ENCODE data around the gene ZBTB7C. TPM values are rescaled to one million over a fixed set of nuclear protein-coding genes. Genes with fewer than 3 reads are reported as not detected.

The ZBTB7C gene
- total RNA-seq, 2 experiments from 2014 or later: not detected

- H3K4me1 ChIP-seq (ENCODE audit: insufficient read depth, low read length, poor library complexity, severe bottlenecking): no peaks in the 10 kb centered on the region
- ChIA-PET CTCF (ENCODE audit: unreplicated experiment) (no interaction called here), POLR2A (no interaction called here)
- no peak overlapping the region for H3K4me2 ChIP-seq (ENCODE audit: low read length)
- no peak overlapping the region for H2AFZ ChIP-seq (ENCODE audit: low read length)
- H3K9me3 ChIP-seq (ENCODE audit: low read length): no peaks in the 10 kb centered on the region
- no peak for DNase-seq (ENCODE audit: low spot score)
- no peaks in the 10 kb centered on the region for H3K79me2 ChIP-seq (ENCODE audit: insufficient read depth, low read depth, low read length)
- H3K4me3 ChIP-seq (ENCODE audit: low read depth, low read length, poor library complexity, severe bottlenecking): no peak overlapping the region
- no TSS peak for BruUV-seq (replicated peaks)
- TF ChIP-seq EZH2phosphoT487 (IDR thresholded peaks at IDR 0.05; ENCODE audit: borderline replicate concordance, low read depth, low read length): no peak
- TF ChIP-seq CTCF (conservative IDR thresholded peaks at IDR 0.05; ENCODE audit: low read length): no peak
- H3K36me3 ChIP-seq (ENCODE audit: insufficient read depth, low read length): no peaks in the 10 kb centered on the region
- H3K9me2 ChIP-seq (ENCODE audit: insufficient read depth, low read length): no peaks in the 10 kb centered on the region
- intact Hi-C loops (cut with micrococcal nuclease; ENCODE audit: unreplicated experiment): no loop called here
- no peaks in the 10 kb centered on the region for H4K20me1 ChIP-seq (ENCODE audit: insufficient read depth, low read length)
- no peak overlapping the region for H3K27ac ChIP-seq (ENCODE audit: low read depth, low read length, poor library complexity, severe bottlenecking)
Measured at GRCh38 chr18:48184118-48184517, 225.1 kb downstream of the ZBTB7C start.

GRCh38 chr18:48183613-48184012 is 225.6 kb downstream of the ZBTB7C start:
- Histone ChIP-seq H3K79me2 (ENCODE audit: insufficient read depth, low read depth, low read length) (no peaks in the 10 kb centered on the region), H3K9me3 (ENCODE audit: low read length) (no peaks in the 10 kb centered on the region), H3K36me3 (ENCODE audit: insufficient read depth, low read length) (no peaks in the 10 kb centered on the region), H2AFZ (ENCODE audit: low read length) (no peak overlapping the region), H3K27ac (ENCODE audit: low read depth, low read length, poor library complexity, severe bottlenecking) (no peak overlapping the region), H3K4me1 (ENCODE audit: insufficient read depth, low read length, poor library complexity, severe bottlenecking) (no peaks in the 10 kb centered on the region), H3K4me3 (ENCODE audit: low read depth, low read length, poor library complexity, severe bottlenecking) (no peak overlapping the region), H3K4me2 (ENCODE audit: low read length) (no peak overlapping the region), H4K20me1 (ENCODE audit: insufficient read depth, low read length) (no peaks in the 10 kb centered on the region), H3K9me2 (ENCODE audit: insufficient read depth, low read length) (no peaks in the 10 kb centered on the region)
- intact Hi-C loops (cut with micrococcal nuclease; ENCODE audit: unreplicated experiment): no loop called here
- ChIA-PET CTCF (ENCODE audit: unreplicated experiment) (no interaction called here), POLR2A (no interaction called here)
- no peak for DNase-seq (ENCODE audit: low spot score)
- no TSS peak for BruUV-seq (replicated peaks)
- TF ChIP-seq CTCF (conservative IDR thresholded peaks at IDR 0.05; ENCODE audit: low read length): no peak
- TF ChIP-seq EZH2phosphoT487 (IDR thresholded peaks at IDR 0.05; ENCODE audit: borderline replicate concordance, low read depth, low read length): no peak

- no TSS peak for BruUV-seq (replicated peaks)
- Histone ChIP-seq H3K4me1 (ENCODE audit: insufficient read depth, low read length, poor library complexity, severe bottlenecking) (no peaks in the 10 kb centered on the region), H3K36me3 (ENCODE audit: insufficient read depth, low read length) (no peaks in the 10 kb centered on the region), H3K4me3 (ENCODE audit: low read depth, low read length, poor library complexity, severe bottlenecking) (no peak overlapping the region), H3K79me2 (ENCODE audit: insufficient read depth, low read depth, low read length) (no peaks in the 10 kb centered on the region), H4K20me1 (ENCODE audit: insufficient read depth, low read length) (no peaks in the 10 kb centered on the region), H3K27ac (ENCODE audit: low read depth, low read length, poor library complexity, severe bottlenecking) (no peak overlapping the region), H3K9me3 (ENCODE audit: low read length) (no peaks in the 10 kb centered on the region), H3K4me2 (ENCODE audit: low read length) (no peak overlapping the region), H2AFZ (ENCODE audit: low read length) (no peak overlapping the region), H3K9me2 (ENCODE audit: insufficient read depth, low read length) (no peaks in the 10 kb centered on the region)
- DNase-seq (ENCODE audit: low spot score): no peak
- ChIA-PET CTCF (ENCODE audit: unreplicated experiment) (no interaction called here), POLR2A (no interaction called here)
- TF ChIP-seq EZH2phosphoT487 (IDR thresholded peaks at IDR 0.05; ENCODE audit: borderline replicate concordance, low read depth, low read length) (no peak), CTCF (conservative IDR thresholded peaks at IDR 0.05; ENCODE audit: low read length) (no peak)
- intact Hi-C loops (cut with micrococcal nuclease; ENCODE audit: unreplicated experiment): no loop called here
Measured at GRCh38 chr18:48182779-48183178, 226.4 kb downstream of the ZBTB7C start.

Measured in OCI-LY7 (cell line).